CD4-positive, alpha-beta T cell treated with Interleukin-15 for 1 hour (primary cell): ENCODE measurements around the gene CFAP92.
A peak's percentile ranks its signal among the peaks of the same experiment; 100 is the strongest.

Experiments
- DNase-seq: peaks from one replicate; pipeline ENCODE4 v3.0.0-alpha.2; 2020

CFAP92 gene

DNA sequence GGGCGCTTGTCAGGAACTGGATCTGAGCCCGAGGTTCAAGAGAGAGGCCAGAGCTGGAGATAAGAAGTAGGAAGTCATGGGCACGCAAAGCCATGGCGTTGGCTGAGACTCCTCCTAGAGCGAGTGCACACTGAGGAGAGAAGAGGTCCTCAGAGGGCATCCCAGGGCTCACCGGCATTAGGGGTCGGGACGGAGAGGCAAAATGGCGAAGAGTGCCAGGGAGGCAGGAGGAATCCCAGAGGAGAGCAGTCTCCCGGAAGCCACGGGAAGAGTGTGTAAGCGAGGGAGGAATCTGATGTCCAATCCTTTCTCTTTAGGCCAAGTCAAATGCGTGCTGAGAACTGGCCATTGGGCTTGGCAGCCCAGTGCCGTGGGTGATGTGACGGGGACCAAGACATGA, 31.2 kb upstream of the CFAP92 start:
- DNase-seq, result no peak

DNA sequence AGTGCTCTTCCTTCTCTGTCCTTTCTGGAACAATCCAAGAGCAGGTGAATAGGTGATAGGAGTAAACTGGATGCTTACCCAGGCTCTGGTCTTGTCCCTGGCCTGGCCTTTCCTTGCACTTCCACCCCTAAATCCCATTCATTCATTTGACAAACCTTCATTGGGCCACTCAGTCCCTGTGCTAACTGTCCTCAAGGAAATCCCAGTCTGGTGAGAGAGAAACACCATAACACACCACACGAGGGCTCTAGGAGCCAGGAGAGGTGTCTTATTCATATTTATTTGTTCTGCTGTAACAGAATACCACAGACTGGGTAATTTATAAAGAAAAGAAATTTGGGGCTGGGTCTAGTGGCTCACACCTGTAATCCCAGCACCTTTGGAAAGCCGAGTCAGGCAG, 30.0 kb upstream of the CFAP92 start:
- no peak for DNase-seq

- DNase-seq, result no peak
These were observed 29.1 kb upstream of the CFAP92 start for GRCh38 chr3:129023008-129023358.

GRCh38 chr3:129022114-129023007, 28.5 kb upstream of the CFAP92 start:
- no peak for DNase-seq

GRCh38 chr3:129021140-129021551, 27.3 kb upstream of the CFAP92 start:
- DNase-seq, result no peak

GRCh38 chr3:129020691-129021090, 26.8 kb upstream of the CFAP92 start:
- no peak for DNase-seq

GRCh38 chr3:129019266-129019665, 25.4 kb upstream of the CFAP92 start:
- no peak for DNase-seq

DNA sequence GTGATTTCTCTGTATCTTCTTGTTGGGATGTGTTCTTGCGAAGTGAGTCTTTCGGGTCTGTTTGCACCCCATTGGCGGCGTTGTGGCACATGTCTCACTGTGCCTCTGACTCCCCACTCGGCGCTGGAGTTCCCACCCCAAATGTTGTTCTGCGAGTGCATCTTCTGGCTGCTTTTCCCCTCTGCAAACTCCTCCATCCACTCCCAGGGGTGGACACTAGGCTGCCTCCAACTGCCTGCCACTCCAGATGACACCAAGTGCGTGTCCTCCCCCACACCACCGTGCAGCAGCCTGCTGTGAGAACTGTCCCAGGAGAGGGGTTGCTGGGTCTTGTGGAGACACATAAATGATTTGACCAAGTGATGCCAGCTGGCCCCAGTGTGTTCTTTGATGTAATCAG, 24.9 kb upstream of the CFAP92 start:
- DNase-seq, result no peak

GRCh38 chr3:129018271-129018670, 24.4 kb upstream of the CFAP92 start:
- no peak for DNase-seq

DNA sequence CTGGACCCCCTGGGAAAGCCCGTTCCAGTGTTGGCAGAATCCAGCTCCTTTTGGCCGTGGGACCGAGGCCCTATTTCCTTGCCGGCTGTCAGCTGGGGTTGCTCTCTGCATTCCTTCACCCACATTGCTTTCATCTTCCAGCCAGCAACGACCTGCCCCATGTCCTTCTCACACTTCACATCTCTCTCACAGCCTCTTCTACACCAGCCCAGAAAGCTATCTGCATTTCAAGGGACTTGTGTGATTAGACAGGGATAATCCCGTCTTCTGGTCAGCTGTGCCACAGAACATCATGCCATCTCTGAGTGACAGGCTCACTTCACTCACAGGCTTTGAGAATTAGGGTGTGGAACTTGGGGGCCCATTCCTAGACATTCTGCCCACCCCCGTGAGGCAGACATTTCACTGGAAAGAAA, 23.6 kb upstream of the CFAP92 start:
- no peak for DNase-seq

DNA sequence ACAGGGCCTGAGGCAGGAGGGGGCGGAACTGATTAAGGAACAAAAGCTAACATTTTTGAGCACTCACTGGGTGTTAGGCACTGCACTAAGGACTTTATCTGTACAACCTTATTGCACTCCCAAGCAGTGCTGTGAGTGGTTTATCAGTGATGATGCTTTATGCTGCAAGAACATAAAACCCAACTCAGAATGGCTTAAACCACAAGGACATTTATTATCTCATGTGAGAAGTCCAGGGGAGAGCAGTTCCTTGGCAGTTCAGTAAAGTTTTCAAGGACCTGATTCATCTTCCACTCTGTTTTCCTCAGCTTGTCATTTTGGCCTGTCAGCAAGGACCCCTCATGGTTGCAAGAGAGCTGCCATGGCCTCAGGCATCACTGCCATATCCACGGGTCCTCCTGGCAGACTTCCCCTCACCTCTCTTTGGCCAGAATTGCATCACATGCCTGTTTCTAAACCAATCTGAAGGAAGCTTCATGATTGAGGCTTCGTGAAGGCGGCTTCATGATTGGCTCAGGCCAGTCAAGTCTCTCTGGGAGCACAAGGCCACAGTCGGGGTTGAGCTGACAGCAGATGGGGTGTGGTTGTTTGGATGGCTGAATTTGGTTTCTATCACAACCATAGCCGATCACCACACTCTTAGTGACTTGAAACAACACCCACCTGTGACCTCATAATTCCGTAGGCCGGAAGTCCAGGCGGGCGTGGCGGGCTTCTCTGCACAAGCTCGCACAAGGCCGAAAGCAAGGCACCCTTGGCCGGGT, 23.0 kb upstream of the CFAP92 start:
- peak; percentile 85 for DNase-seq

GRCh38 chr3:129016356-129016719, 22.5 kb upstream of the CFAP92 start:
- DNase-seq, result peak; percentile 82

- peak; percentile 40 for DNase-seq
These were observed 21.7 kb upstream of the CFAP92 start for GRCh38 chr3:129015388-129016105.

DNA sequence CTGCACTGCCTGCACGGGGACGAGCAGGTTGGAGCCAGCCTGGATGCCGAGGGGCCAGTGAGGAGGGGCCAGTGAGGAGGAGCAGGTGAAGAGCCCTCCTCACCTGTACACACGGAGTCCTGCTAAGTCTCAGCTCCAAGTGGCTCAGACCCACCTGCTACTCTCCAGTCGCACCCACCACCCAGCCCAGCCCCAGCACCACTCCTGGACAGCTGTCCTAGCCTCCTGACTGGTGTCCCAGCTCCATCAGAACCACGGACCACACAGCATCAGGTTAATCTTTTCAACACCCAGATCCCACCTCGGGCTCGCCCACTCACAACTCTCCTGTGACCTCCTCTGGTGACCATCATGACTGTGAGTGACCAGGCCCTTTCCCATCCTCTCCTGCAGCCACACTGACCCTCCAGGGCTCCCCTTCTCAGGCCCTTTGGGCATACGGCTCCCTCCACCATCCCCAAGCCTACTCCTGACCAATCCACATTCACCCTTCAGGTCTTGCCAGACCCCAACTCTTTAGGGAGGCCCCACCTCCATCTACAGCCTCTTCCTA, 21.0 kb upstream of the CFAP92 start:
- no peak for DNase-seq

DNA sequence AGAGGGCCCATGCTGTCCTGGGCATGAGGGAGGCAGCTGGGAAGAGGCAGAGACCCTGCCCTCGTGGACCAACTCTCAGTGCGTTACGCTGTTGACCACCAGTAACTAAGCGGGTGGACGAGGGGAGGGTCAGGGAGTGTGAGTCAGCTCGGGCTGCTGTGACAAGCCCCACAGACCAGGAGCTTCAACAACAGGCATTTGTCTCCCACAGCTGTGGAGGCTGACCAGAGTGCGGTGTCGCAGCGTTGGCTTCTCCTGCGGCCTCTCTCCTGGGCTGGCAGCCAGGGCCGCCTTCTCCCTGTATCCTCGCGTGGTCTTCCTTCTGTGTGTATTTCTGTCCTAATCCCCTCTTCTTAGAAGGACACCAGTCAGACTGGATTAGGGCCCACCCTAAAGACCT, 20.3 kb upstream of the CFAP92 start:
- DNase-seq, result no peak

- no peak for DNase-seq
These were observed 19.6 kb upstream of the CFAP92 start for GRCh38 chr3:129013491-129013891.

DNA sequence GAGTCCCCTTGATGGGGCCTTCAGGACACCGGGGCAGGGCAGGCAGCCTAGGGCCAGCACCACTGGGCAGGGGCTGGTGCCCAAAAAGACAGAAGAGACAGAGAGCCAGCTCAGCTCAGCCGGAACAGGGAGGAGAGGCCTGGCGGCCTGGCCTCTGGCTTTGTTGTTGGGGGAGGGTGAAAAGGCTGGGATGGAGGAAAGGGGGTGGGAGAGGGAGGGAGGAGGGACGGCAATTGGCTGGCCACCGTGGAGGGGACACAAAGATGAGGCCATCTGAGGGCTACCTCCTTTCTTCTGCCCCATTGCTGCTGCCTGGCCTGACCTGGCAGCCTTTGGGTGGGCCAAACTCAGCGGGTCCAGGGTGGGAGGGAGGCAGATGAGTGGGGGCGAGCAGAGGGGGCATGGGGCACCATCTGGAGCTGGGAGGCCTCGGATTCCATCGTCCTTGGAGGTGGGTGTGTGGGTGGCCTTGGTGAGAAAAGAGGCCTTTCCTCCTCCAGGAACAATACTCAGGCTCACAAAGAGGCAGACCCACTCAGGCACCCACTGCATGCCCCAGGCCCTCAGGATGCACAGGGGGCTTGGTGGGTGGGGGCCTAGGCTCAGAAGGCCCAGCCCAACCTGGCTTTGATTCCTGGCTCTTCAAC, 16.6 kb upstream of the CFAP92 start:
- no peak for DNase-seq

DNA sequence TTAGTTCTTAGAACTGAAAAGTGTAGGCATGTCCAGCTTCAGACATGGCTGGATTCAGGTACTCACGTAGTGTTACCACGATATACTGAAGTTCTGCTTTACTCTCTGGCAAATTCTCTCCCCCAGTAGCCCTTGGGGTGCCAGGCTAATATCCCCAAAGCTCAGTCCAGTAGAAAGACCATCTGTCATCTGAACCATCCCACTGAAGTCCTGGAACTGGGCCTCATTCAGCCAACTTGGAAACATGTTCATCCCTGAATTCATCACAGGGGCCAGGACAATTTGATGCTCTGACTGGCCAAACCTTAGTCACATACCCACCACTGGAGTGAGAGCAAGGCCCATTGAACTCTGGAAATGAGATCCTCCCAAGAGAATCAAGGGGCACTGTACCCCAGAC, 15.4 kb upstream of the CFAP92 start:
- no peak for DNase-seq

GRCh38 chr3:129007792-129008191, 13.9 kb upstream of the CFAP92 start:
- DNase-seq, result no peak

- DNase-seq, result no peak
These were observed 13.0 kb upstream of the CFAP92 start for GRCh38 chr3:129006864-129007263.

- DNase-seq, result no peak
These were observed 11.8 kb upstream of the CFAP92 start for GRCh38 chr3:129005526-129006303.
